ENCODE measurements around the gene LOC128125822.

The LOC128125822 gene

GRCh38 chr6:63549076-63549475 lies 23.2 kb upstream of the LOC128125822 start:
- no peaks in the 10 kb centered on the region for H3K9me1 ChIP-seq (replicated peaks; ENCODE audit: control insufficient read depth, extremely low read depth, insufficient read depth, low read length)
- H3K4me2 ChIP-seq (ENCODE audit: insufficient read depth, low read length) = no peak overlapping the region
- H3K36me3 ChIP-seq (ENCODE audit: control insufficient read depth in 2 of 2, extremely low read depth in 1 of 2, insufficient read depth in 2 of 2, low read length in 2 of 2) = no peaks in the 10 kb centered on the region
- intact Hi-C loops (cut with micrococcal nuclease) (no loop called here), dilution Hi-C loops (cut with MboI; ENCODE audit: extremely low pct_ligation_motif_present, low sequenced_read_pairs) (no loop called here)
- no peak overlapping the region for H3K4me3 ChIP-seq (replicated peaks in 1 of 3; ENCODE audit: insufficient read depth in 1 of 3, low read depth in 1 of 3, low read length in 3 of 3)
- no peaks in the 10 kb centered on the region for H3K9me3 ChIP-seq (replicated peaks; ENCODE audit: control insufficient read depth, insufficient read depth, low read length)
- H3K27ac ChIP-seq (ENCODE audit: insufficient read depth, low read depth, low read length) = no peak overlapping the region
- H3K4me1 ChIP-seq (ENCODE audit: control insufficient read depth, extremely low read depth, insufficient read depth, low read length) = no peaks in the 10 kb centered on the region
- POLR2A ChIA-PET = no interaction called here
- no peaks in the 10 kb centered on the region for H3K27me3 ChIP-seq (ENCODE audit: control insufficient read depth in 2 of 2, insufficient read depth in 2 of 2, low read length in 2 of 2)
- TF ChIP-seq MYC (IDR thresholded peaks at IDR 0.05; ENCODE audit: low read depth, low read length) (no peak), GATA2 (IDR thresholded peaks at IDR 0.05; ENCODE audit: insufficient read depth, insufficient read length, low read depth, low read length) (no peak), CTCF (IDR thresholded peaks at IDR 0.05; ENCODE audit: extremely low read depth in 1 of 2, insufficient read depth in 1 of 2, low read depth in 1 of 2, low read length in 2 of 2) (no peak), POLR2A (IDR thresholded peaks at IDR 0.05; ENCODE audit: low read depth, low read length) (no peak), MAX (IDR thresholded peaks at IDR 0.05; ENCODE audit: insufficient read depth, insufficient read length) (no peak), EZH2 (IDR thresholded peaks at IDR 0.05; ENCODE audit: borderline replicate concordance, low read depth, low read length, severe bottlenecking) (no peak), POLR2AphosphoS5 (IDR thresholded peaks at IDR 0.05; ENCODE audit: insufficient read depth, low read depth, low read length) (no peak), JUN (IDR thresholded peaks at IDR 0.05; ENCODE audit: borderline replicate concordance, insufficient read depth, insufficient read length, low read depth) (no peak), FOS (IDR thresholded peaks at IDR 0.05; ENCODE audit: borderline replicate concordance, insufficient read depth, low read length) (no peak)
- no TSS peak for BruUV-seq (replicated peaks)
- DNase-seq (ENCODE audit: low read depth, low spot score) (no peak), FAIRE-seq (no peak)
- no peak overlapping the region for H2AFZ ChIP-seq (ENCODE audit: low read depth, low read length)
- H3K9ac ChIP-seq (replicated peaks; ENCODE audit: extremely low read depth, insufficient read depth, low read length) = no peak overlapping the region
- H4K20me1 ChIP-seq (replicated peaks; ENCODE audit: control insufficient read depth, extremely low read depth, insufficient read depth, low read length) = no peaks in the 10 kb centered on the region
- CTCF ChIA-PET = interaction anchor here (0.9 to 1.3 kb wide), 2 partner anchors 9 to 10 kb away, joined by 3 read pairs; no protein-coding TSS in a partner anchor
- no peaks in the 10 kb centered on the region for H3K79me2 ChIP-seq (ENCODE audit: control insufficient read depth, insufficient read depth, low read length)

Data from endothelial cell of umbilical vein (primary cell).